Measurements from ENCODE around the gene CC2D2A.

Gene CC2D2A

DNA sequence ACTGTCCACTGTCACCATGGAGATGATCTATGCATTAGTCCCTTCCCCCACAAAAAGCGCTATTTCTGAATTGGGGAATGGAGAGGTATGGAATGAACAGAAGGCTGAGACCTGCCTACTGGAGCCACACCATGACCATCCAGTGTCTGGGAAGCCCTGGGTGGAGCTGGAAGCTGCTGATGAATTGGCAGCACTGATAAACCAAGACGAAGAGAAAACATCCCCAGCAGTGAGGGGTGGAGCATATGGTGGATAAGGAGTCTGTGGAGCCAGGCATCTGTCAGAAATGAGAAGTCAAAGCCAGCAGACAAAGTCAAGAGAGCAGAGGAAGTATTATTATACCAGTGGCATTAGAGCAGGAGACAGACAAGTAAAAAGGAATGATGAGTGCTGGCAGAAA lies 13.2 kb downstream of the CC2D2A start:
- H3K27ac Mint-ChIP-seq = no peak overlapping the region
- no peak overlapping the region for H3K4me3 Mint-ChIP-seq
- H3K4me1 Mint-ChIP-seq = no peaks in the 10 kb centered on the region
- no peak for DNase-seq
- no peaks in the 10 kb centered on the region for H3K27me3 Mint-ChIP-seq
- ATAC-seq (replicated peaks) = no peak
- peaks cover 0 to 2% of the 10 kb centered on the region in 2 donors for H3K36me3 Mint-ChIP-seq
- H3K9me3 Mint-ChIP-seq = peaks cover 10% of the 10 kb centered on the region in 2 donors

DNA sequence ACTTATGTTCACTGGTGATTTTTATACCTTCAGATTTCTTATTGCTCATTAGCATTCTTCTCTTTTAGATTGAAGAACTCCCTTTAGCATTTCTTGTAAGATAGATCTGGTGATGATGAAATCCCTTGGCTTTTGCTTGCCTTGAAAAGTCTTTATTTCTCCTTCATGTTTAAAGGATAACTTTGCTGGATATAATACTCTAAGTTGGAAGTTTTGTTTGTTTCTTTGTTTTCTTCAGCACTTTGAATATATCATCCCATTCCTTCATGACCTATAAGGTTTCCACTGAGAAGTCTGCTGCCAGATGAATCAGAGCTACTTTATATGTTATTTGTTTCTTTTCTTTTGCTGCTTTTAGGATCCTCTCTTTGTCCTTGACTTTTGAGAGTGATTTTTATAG lies 18.5 kb downstream of the CC2D2A start:
- Mint-ChIP-seq H3K4me3 (no peak overlapping the region), H3K27me3 (no peaks in the 10 kb centered on the region), H3K36me3 (peaks cover 10 to 15% of the 10 kb centered on the region in 2 donors), H3K4me1 (no peaks in the 10 kb centered on the region), H3K27ac (no peak overlapping the region), H3K9me3 (peaks cover 26 to 28% of the 10 kb centered on the region in 2 donors)
- no peak for DNase-seq
- no peak for ATAC-seq (replicated peaks)

DNA sequence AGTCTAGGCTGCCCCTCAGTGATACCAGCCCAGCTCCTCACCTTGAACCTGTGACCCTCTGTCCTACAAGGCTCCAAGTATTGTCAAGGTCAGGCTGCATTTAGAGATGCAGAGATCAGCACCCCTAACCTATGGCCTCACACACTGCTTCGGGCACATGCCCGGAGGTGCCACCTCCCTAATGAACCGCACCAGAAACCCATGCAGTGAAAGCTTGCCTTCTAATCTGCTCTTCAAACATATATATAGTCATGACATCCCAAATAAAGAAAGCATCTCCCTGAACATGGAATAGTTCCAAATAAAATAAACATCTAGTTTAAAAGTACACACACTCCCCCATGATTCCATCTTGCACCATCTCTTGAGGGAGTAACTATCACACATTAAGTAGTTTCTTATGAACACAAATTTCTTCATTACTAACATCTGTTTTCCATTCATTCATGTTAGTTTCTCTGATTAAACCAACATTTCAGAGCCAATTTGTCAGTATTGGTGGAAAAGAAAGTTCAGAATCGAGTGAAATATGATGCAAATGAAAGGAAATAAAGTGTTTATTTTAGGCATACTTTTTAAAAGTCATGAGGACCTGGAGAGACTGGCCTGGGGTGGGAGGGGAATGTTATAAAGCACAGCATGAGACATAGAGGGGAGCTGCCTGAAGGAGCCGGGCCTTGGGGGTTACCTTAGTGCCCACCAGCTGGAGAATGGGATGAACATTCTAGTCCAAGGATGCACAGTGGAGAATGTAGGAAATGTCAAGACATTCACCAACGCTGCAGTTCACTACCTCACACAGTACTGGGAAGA lies 19.2 kb downstream of the CC2D2A start:
- Mint-ChIP-seq H3K27me3 (no peaks in the 10 kb centered on the region), H3K27ac (no peak overlapping the region), H3K36me3 (peaks cover 10 to 15% of the 10 kb centered on the region in 2 donors), H3K4me1 (no peaks in the 10 kb centered on the region), H3K4me3 (no peak overlapping the region), H3K9me3 (peaks cover 26 to 28% of the 10 kb centered on the region in 2 donors)
- DNase-seq (no peak), ATAC-seq (replicated peaks) (no peak)

DNA sequence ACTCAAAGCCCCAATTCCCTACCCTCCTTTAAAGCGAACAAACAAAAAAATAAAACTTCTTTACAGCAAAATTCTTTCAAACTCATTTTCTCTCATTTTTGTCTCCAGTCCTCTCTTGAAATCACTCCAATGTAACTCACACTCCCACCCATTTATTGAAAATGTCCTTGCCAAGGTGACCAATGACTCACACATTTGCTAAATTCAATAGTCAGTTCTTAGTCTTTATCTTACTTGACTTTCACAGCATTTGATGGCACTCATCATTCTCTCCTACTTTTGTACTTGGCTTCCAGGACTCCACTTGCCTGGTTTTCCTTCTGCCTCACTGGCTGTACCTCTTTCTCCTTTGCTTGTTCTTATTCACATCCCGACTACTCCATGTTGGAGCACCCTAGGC lies 19.9 kb downstream of the CC2D2A start:
- Mint-ChIP-seq H3K9me3 (peaks cover 26 to 28% of the 10 kb centered on the region in 2 donors), H3K4me3 (no peak overlapping the region), H3K27me3 (no peaks in the 10 kb centered on the region), H3K4me1 (no peaks in the 10 kb centered on the region), H3K27ac (no peak overlapping the region), H3K36me3 (peaks cover 10 to 12% of the 10 kb centered on the region in 2 donors)
- no peak for DNase-seq
- no peak for ATAC-seq (replicated peaks)

DNA sequence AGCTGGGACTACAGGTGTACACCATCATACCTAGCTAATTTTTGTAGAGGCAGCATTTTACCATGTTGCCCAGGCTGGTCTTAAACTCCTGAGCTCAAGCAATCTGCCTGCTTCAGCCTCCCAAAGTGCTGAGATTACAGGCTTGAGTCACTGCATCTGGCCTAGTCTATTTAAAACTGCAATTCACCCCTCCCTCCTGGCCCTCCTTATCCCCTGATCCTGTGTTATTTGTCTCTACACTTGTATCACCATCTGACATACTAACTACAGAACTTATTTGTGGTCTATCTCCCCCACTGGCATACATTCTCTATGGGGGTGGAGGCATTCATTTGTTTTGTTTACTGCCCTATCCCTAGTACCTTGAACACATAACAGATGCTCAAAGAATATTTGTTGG lies 23.7 kb downstream of the CC2D2A start:
- H3K4me1 Mint-ChIP-seq = no peaks in the 10 kb centered on the region
- peaks cover 15 to 17% of the 10 kb centered on the region in 2 donors for H3K9me3 Mint-ChIP-seq
- no peak for DNase-seq
- no peaks in the 10 kb centered on the region for H3K27me3 Mint-ChIP-seq
- peaks cover 9 to 11% of the 10 kb centered on the region in 2 donors for H3K36me3 Mint-ChIP-seq
- no peak overlapping the region for H3K4me3 Mint-ChIP-seq
- no peak for ATAC-seq (replicated peaks)
- no peak overlapping the region for H3K27ac Mint-ChIP-seq

DNA sequence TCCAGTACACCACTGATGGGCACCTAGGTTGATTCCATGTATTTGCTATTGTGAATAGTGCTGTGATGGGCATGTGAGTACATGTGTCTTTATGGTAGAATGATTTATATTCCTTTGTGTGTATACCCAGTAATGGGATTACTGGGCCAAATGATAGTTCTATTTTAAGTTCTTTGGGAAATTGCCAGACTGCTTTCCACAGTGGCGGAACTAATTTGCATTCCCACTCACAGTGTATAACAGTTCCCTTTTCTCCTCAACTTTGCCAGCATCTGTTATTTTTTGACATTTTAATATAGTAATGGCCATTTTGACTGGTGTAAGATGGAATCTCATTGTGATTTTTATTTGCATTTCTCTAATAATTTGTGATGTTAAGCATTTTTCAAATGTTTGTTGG lies 25.9 kb downstream of the CC2D2A start:
- DNase-seq = no peak
- no peak for ATAC-seq (replicated peaks)
- H3K4me3 Mint-ChIP-seq = no peak overlapping the region
- peaks cover 3% of the 10 kb centered on the region in 2 donors for H3K9me3 Mint-ChIP-seq
- H3K4me1 Mint-ChIP-seq = no peaks in the 10 kb centered on the region
- no peak overlapping the region for H3K27ac Mint-ChIP-seq
- no peaks in the 10 kb centered on the region for H3K27me3 Mint-ChIP-seq
- no peaks in the 10 kb centered on the region for H3K36me3 Mint-ChIP-seq

DNA sequence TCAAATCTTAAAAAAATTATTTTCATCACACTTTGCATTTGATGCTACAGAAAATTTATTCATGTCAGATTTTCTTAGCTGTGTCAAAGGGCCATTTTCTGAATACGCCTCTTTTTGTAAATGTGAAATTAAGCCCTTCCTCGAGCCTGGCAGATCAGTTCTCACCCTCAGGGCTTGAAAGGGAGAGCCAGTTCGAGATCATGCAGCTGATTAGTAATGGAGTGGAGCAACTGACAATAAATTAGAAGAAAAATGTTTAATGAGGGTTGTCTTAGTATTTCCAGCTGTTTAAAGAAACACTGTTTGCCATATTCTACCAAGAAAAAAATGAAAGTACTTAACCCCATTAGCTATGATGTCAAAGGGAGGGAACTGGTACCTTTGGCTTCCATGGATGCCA lies 28.7 kb downstream of the CC2D2A start:
- Mint-ChIP-seq H3K9me3 (peaks cover 0 to 2% of the 10 kb centered on the region in 2 donors), H3K36me3 (no peaks in the 10 kb centered on the region), H3K27ac (no peak overlapping the region), H3K27me3 (peaks cover 0 to 4% of the 10 kb centered on the region in 2 donors), H3K4me1 (no peaks in the 10 kb centered on the region), H3K4me3 (no peak overlapping the region)
- DNase-seq = no peak
- ATAC-seq (replicated peaks) = no peak

DNA sequence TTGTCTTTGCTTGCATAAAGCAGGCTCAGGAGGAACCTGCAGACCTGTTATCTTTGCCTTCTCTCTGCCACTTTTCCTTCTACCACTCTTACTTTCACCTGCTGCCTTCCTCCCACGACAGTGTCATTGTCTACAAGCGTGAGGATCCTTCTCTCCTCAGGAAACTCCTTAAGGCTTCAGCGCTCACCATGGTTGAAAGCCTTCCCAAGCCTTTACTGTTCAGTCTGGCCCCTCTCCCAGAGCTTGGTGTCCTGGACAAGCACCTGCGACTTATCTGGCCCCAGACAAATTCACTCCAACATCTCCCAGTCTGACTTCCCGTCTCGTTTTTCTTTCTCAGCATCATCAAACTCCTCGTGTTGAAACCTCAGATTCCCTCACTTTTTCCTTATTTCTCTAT lies 31.0 kb downstream of the CC2D2A start:
- Mint-ChIP-seq H3K27me3 (peaks cover 0 to 4% of the 10 kb centered on the region in 2 donors), H3K36me3 (no peaks in the 10 kb centered on the region), H3K9me3 (peaks cover 0 to 2% of the 10 kb centered on the region in 2 donors), H3K4me1 (no peaks in the 10 kb centered on the region), H3K4me3 (no peak overlapping the region), H3K27ac (no peak overlapping the region)
- DNase-seq (no peak), ATAC-seq (replicated peaks) (no peak)

DNA sequence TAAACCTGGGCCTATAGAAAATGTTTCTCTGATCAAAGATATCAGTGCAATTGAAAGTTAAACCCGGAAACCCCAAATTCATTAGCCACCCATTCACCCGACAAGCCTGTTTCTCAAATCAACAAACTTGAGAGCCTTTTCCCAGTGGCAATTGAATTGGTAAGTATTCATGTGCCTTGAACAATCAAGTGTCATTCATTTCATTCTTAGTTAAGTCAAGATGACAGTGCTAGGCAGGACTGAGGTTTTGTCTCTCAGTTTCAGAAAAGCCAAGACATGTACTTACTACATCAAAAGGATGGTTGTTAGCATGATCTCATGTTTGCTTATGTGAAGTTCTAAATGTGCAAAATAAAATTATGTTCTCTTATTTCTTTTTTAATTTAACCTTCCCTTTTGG lies 32.3 kb downstream of the CC2D2A start:
- H3K36me3 Mint-ChIP-seq = no peaks in the 10 kb centered on the region
- peaks cover 0 to 2% of the 10 kb centered on the region in 2 donors for H3K9me3 Mint-ChIP-seq
- no peak overlapping the region for H3K27ac Mint-ChIP-seq
- no peak overlapping the region for H3K4me3 Mint-ChIP-seq
- no peaks in the 10 kb centered on the region for H3K4me1 Mint-ChIP-seq
- DNase-seq (no peak), ATAC-seq (replicated peaks) (no peak)
- peaks cover 0 to 4% of the 10 kb centered on the region in 2 donors for H3K27me3 Mint-ChIP-seq

DNA sequence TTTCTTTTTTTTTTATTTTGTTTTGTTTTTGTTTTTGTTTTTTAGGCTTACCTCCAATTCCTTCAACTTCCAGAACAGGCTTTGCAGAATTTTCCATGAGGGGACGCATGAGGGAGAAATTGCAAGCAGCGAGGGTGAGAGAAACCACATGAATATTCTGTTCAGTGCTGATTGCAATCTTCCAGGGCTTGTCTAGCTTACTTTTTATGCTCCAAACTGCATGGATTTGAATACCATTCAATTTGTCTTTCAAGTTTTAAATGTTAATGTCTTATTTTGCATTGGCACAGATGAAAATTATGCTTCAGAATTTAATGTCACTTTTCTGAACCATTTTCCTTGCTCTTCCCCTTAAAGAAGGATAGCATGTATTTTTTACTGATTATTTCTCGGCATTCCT lies 32.7 kb downstream of the CC2D2A start:
- Mint-ChIP-seq H3K4me1 (no peaks in the 10 kb centered on the region), H3K36me3 (no peaks in the 10 kb centered on the region), H3K27me3 (peaks cover 0 to 4% of the 10 kb centered on the region in 2 donors), H3K4me3 (no peak overlapping the region), H3K27ac (no peak overlapping the region), H3K9me3 (no peaks in the 10 kb centered on the region)
- DNase-seq (no peak), ATAC-seq (replicated peaks) (no peak)

DNA sequence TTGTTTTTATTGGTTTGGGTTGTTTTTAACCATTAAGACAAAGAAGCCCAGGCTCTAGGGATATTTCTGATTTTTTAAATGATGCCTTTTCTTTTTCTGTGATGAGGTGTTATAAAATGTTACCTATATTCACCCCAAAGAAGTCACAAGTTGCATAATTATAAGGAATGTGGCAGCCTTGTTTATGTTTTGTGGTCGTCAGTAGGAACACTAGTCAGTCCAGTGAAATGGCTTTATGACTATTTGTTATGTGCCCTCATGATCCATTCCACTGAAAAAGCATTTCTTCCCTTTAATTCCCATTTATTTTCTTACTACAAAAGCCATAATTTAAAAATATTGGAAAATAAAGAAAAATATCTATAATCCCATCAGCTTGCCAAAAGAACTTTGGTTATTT lies 34.4 kb downstream of the CC2D2A start:
- ATAC-seq (replicated peaks) (no peak), DNase-seq (no peak)
- Mint-ChIP-seq H3K9me3 (no peaks in the 10 kb centered on the region), H3K27me3 (peaks cover 0 to 4% of the 10 kb centered on the region in 2 donors), H3K36me3 (no peaks in the 10 kb centered on the region), H3K27ac (no peak overlapping the region), H3K4me3 (no peak overlapping the region), H3K4me1 (no peaks in the 10 kb centered on the region)

DNA sequence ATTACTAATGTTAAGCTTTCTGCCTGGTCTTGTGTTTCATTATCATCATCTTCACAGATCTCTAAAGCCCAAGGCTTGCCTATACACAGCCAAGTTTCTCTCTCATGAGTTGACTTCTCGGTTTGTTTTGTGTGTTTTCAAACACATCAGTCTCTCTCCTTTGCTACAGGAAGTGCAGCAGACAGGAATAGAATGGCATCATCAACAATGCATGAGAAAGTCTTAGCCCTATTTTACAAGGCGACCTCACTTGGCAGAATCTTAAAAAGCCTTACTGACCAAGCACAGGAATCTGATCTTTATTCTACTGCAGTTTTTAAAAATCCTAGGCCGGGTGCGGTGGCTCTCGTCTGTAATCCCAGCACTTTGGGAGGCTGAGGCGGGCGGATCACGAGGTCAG lies 36.8 kb downstream of the CC2D2A start:
- H3K27ac Mint-ChIP-seq = no peak overlapping the region
- no peaks in the 10 kb centered on the region for H3K9me3 Mint-ChIP-seq
- ATAC-seq (replicated peaks) (no peak), DNase-seq (no peak)
- H3K36me3 Mint-ChIP-seq = peaks cover 0 to 5% of the 10 kb centered on the region in 2 donors
- no peak overlapping the region for H3K4me3 Mint-ChIP-seq
- no peaks in the 10 kb centered on the region for H3K27me3 Mint-ChIP-seq
- H3K4me1 Mint-ChIP-seq = no peaks in the 10 kb centered on the region

DNA sequence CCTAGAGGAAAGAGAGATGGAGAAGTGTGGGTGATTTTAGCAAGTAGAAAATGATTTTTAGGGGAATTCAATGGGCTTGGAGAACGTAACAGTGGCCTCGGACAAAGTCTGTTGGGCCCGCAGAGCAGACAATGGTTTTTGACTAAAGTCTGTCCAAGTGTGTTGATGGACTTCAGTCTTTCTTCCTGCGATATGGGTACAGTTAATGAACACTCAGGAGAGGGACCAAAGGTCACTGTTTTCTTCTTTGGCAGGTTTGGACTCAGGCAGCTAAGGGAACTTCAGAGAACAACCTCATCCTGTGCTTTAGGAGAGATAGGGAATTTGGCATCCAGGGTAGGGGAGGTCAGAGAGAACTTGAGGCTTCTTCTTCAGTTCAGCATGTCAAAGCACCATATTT lies 38.0 kb downstream of the CC2D2A start:
- Mint-ChIP-seq H3K4me3 (no peak overlapping the region), H3K9me3 (peaks cover 0 to 4% of the 10 kb centered on the region in 2 donors), H3K4me1 (no peaks in the 10 kb centered on the region), H3K27ac (no peak overlapping the region), H3K36me3 (peaks cover 4 to 8% of the 10 kb centered on the region in 2 donors), H3K27me3 (no peaks in the 10 kb centered on the region)
- no peak for DNase-seq
- no peak for ATAC-seq (replicated peaks)

DNA sequence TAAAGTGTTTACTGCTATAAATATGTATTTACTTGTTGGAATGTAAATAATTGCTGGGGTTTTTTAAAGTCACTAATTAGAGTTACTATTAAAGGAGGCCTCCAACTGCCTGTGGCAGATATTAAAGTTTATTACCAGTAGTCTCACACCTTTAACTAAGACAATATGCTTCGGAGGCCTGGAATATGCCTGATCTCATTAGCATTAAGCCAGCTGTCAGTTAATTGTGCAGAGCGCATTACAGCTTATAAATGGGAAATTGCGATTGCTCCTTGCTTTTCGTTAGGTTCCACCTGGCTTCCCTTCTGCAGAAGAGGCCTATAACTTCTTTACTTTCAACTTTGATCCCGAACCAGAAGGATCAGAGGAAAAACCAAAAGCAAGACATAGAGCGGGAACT lies 41.3 kb downstream of the CC2D2A start:
- Mint-ChIP-seq H3K9me3 (peaks cover 0 to 4% of the 10 kb centered on the region in 2 donors), H3K27ac (no peak overlapping the region), H3K27me3 (no peaks in the 10 kb centered on the region), H3K4me3 (no peak overlapping the region), H3K36me3 (peaks cover 4 to 13% of the 10 kb centered on the region in 2 donors), H3K4me1 (no peaks in the 10 kb centered on the region)
- no peak for DNase-seq
- ATAC-seq (replicated peaks) = no peak

DNA sequence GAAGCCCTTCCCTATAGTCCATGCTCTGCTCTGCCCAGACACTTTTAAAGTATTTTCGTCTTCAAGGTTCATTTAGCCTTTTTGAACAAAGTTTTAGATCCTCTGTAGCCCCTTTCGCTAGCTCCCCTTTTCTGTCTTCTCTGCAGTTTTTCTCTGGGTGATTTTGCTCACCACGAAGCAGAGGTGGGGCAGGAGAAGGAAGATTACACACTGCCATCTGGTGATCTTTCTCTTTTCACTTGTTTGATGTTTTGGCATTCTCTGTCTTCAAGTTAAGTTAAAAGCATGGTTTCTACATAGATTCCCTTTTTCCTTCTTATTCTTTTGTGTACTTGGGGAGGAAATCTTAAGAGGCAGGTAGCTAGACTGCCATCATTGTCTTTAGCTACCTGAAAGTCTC lies 43.9 kb downstream of the CC2D2A start:
- peaks cover 8 to 13% of the 10 kb centered on the region in 2 donors for H3K36me3 Mint-ChIP-seq
- H3K4me1 Mint-ChIP-seq = no peaks in the 10 kb centered on the region
- H3K4me3 Mint-ChIP-seq = no peak overlapping the region
- DNase-seq (no peak), ATAC-seq (replicated peaks) (no peak)
- no peaks in the 10 kb centered on the region for H3K27me3 Mint-ChIP-seq
- H3K9me3 Mint-ChIP-seq = peaks cover 2 to 4% of the 10 kb centered on the region in 2 donors
- H3K27ac Mint-ChIP-seq = no peak overlapping the region

Data from stimulated activated naive B cell treated with anti-CD40 and anti-IgM and Interleukin-4, amounts not matched to agents 10 μg/mL and 1 μg/mL and 100 μg/mL, for 72 hours (primary cell).